Embryonic facial prominence (tissue), 1 donor: ENCODE data around the gene PPARD.
"Not testable (repeated sequence)": the region's sequence is repeated elsewhere in the genome, so short reads cannot be mapped to it uniquely, and the experiment has no call there.

Experiments
- DNase-seq: peaks from one replicate; pipeline ENCODE4 v3.0.0-alpha.2; 2016; ENCODE audit errors: extremely low spot score

PPARD gene

GRCh38 chr6:35381132-35381531 lies 38.8 kb downstream of the PPARD start:
- no peak for DNase-seq

GRCh38 chr6:35382015-35382414 lies 39.7 kb downstream of the PPARD start:
- DNase-seq = no peak

DNA sequence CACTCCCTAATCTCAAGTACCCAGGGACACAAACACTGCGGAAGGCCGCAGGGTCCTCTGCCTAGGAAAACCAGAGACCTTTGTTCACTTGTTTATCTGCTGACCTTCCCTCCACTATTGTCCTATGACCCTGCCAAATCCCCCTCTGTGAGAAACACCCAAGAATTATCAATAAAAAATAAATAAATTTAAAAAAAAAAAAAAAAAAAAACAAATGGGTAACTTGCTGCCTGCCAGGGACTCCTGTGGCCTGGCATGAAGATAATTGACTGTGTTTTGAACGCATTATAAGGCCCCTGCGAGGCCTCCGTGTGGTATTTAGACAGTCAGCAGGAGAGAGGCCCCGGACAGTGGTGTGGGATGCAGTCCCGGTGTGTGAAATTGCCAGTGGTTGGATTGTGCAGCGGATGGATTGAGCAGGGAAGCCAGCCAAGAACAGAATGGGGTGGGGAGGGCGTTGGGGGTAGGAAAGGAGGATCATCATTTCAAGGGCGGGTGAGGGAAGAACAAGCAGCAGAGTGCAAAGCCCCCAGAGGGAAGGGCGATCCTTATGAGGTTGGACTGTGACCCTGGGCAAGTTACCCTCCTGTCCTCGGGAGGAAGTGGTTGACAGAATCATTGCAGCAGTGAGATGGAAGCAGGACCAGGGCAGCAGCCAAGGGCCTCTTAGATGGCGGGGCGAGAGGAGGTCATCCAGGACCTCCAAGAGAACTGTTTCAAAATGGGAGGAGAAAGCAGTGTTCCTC lies 43.3 kb downstream of the PPARD start:
- no peak for DNase-seq

GRCh38 chr6:35386989-35387388 lies 44.6 kb downstream of the PPARD start:
- DNase-seq = no peak

GRCh38 chr6:35388030-35388429 lies 45.7 kb downstream of the PPARD start:
- DNase-seq = no peak

GRCh38 chr6:35388772-35389352 lies 46.5 kb downstream of the PPARD start:
- DNase-seq = no peak

- DNase-seq = not testable (repeated sequence)
These were observed 47.0 kb downstream of the PPARD start for GRCh38 chr6:35389386-35389785.

- no peak for DNase-seq
These were observed 49.0 kb downstream of the PPARD start for GRCh38 chr6:35391240-35391968.

- no peak for DNase-seq
These were observed 49.8 kb downstream of the PPARD start for GRCh38 chr6:35392111-35392702.

DNA sequence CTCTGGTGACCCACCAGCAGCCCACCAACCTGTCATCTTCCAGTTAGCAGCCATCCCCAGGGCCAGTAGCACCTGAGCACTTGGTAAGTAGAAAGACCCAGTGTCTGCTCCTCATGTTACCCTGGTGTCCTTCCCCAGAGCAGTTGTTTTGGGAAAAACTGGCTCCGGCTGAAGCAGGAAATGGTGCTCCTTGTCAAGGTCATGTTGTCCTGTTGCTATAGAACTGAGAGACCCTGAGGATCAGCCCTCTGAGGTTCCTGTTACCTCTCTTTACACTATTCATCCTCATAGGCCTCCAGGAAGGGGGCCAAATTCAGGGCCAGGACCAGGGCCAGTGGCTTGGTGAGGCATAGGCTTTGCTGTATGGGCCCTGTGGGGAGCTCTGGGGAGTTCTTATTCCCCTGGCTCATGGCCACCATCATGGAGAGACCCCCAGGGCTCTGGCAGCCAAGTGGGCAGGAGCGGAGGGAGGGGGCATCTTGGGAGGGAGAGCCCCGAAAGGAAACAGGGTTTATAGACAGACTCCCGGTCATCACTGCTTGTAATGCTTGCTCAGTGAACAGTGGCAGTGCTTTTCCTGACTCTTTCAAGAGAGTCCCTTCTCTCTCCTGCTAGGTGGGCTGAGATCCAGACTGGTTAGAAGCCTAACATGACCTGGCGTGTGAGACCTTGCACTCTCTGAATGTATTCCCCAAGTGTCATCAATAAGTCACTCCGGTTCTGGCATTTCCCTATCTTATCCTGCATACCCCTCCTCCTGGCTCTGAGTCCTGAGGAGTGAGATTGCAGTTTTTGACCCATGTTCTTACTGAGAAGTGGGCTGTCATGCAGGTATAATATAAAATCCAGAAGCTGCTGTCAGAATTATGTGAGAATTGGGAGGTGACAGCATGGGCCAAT lies 50.7 kb downstream of the PPARD start:
- DNase-seq = no peak

- DNase-seq = no peak
These were observed 54.6 kb downstream of the PPARD start for GRCh38 chr6:35396991-35397390.

- no peak for DNase-seq
These were observed 55.6 kb downstream of the PPARD start for GRCh38 chr6:35397806-35398418.

- no peak for DNase-seq
These were observed 56.2 kb downstream of the PPARD start for GRCh38 chr6:35398526-35398925.

GRCh38 chr6:35400111-35400510 lies 57.8 kb downstream of the PPARD start:
- no peak for DNase-seq

DNA sequence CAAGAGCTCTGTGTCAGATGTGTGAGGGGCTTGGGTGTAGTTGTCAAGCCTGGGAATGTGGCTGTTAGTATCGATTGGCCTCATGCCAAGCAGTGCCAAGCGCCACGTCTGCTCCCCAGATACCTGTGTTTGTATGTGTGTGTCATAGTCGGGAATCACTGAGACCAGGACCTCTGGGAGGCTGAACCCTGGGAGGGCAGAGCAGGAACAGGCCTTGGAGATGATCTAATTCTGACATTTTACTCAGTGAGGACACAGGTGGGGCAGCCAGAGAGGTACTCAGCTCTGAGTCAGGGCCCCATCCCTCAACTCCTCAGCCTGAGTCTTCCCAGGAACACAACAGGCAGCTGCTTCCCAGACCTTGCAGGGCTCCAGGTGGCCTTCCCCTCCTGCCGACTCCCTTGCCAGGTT lies 58.5 kb downstream of the PPARD start:
- no peak for DNase-seq

- no peak for DNase-seq
These were observed 59.2 kb downstream of the PPARD start for GRCh38 chr6:35401514-35401913.

- DNase-seq = no peak
These were observed 59.9 kb downstream of the PPARD start for GRCh38 chr6:35402136-35402855.

DNA sequence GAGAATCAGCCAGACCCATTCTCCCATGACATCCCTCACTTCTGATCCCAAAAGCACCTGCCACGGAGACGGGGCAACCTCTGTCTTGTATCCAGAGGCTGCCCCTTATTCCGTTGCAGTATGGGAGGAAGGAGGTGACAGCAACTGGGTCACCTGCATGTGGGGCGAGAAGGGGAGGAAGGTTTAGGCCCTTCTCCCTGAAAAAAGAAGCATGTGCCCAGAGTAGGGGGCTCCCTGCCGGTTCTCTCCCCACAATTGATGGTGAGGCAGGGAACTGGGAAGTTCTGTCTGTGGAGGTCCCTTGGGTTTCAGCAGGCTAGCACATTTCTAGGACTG lies 60.5 kb downstream of the PPARD start:
- no peak for DNase-seq

GRCh38 chr6:35403544-35404442 lies 61.4 kb downstream of the PPARD start:
- DNase-seq = no peak
